H4 (cell line): ENCODE data around the gene AGPAT4. TPM values are rescaled to one million over a fixed set of nuclear protein-coding genes. Genes with fewer than 3 reads are reported as not detected.

ENCODE experiments used
- DNase-seq: peaks from one replicate; pipeline ENCODE4 v3.0.0-alpha.2; 2015; ENCODE audit warnings: low spot score
- total RNA-seq: library from RNA; depleted of rRNA; stranded (reverse); fragments of >200 nt; shearing (Covaris generic); gene quantifications from 2 replicates; pipeline ENCODE4 v1.2.3, GENCODE V29; 2014

AGPAT4 gene
- total RNA-seq, 1 experiment from 2014 or later, result 3.9 TPM

GRCh38 chr6:161255518-161255917 lies 18.3 kb downstream of the AGPAT4 start:
- DNase-seq, result no peak

- DNase-seq, result no peak
These were observed 19.2 kb downstream of the AGPAT4 start for GRCh38 chr6:161254464-161255253.

GRCh38 chr6:161254126-161254463 lies 19.8 kb downstream of the AGPAT4 start:
- no peak for DNase-seq

- DNase-seq, result no peak
These were observed 22.5 kb downstream of the AGPAT4 start for GRCh38 chr6:161251345-161251744.

GRCh38 chr6:161249327-161249726 lies 24.5 kb downstream of the AGPAT4 start:
- DNase-seq, result no peak

GRCh38 chr6:161246725-161247124 lies 27.1 kb downstream of the AGPAT4 start:
- no peak for DNase-seq

GRCh38 chr6:161245363-161245762 lies 28.5 kb downstream of the AGPAT4 start:
- DNase-seq, result no peak

- no peak for DNase-seq
These were observed 29.1 kb downstream of the AGPAT4 start for GRCh38 chr6:161244725-161245124.

GRCh38 chr6:161242779-161243693 lies 30.8 kb downstream of the AGPAT4 start:
- DNase-seq, result peak; percentile 51

GRCh38 chr6:161242113-161242512 lies 31.7 kb downstream of the AGPAT4 start:
- no peak for DNase-seq

GRCh38 chr6:161239001-161239400 lies 34.9 kb downstream of the AGPAT4 start:
- DNase-seq, result no peak

- DNase-seq, result no peak
These were observed 35.4 kb downstream of the AGPAT4 start for GRCh38 chr6:161238500-161238899.

GRCh38 chr6:161238081-161238480 lies 35.8 kb downstream of the AGPAT4 start:
- no peak for DNase-seq

- DNase-seq, result no peak
These were observed 36.7 kb downstream of the AGPAT4 start for GRCh38 chr6:161237176-161237575.

GRCh38 chr6:161235776-161236633 lies 37.9 kb downstream of the AGPAT4 start:
- no peak for DNase-seq

GRCh38 chr6:161233986-161234661 lies 39.7 kb downstream of the AGPAT4 start:
- peak; percentile 24 for DNase-seq

GRCh38 chr6:161232467-161232866 lies 41.4 kb downstream of the AGPAT4 start:
- DNase-seq, result no peak

- DNase-seq, result no peak
These were observed 41.9 kb downstream of the AGPAT4 start for GRCh38 chr6:161232010-161232409.

GRCh38 chr6:161230339-161230738 lies 43.5 kb downstream of the AGPAT4 start:
- no peak for DNase-seq

- DNase-seq, result peak; percentile 60
These were observed 44.8 kb downstream of the AGPAT4 start for GRCh38 chr6:161228921-161229591.

- no peak for DNase-seq
These were observed 45.8 kb downstream of the AGPAT4 start for GRCh38 chr6:161228096-161228495.
